GM19351 (cell line): ENCODE data around the gene TCF3.

ENCODE experiments used
- ATAC-seq: cut with Tn5 transposase; IDR thresholded peaks from one replicate; pipeline ENCODE4 v1.9.1; 2021; ENCODE audit warnings: mild to moderate bottlenecking, moderate library complexity; ENCODE audit not compliant: unreplicated experiment

TCF3 gene

GRCh38 chr19:1567848-1568227 lies 84.6 kb downstream of the TCF3 start:
- no peak for ATAC-seq

GRCh38 chr19:1567116-1567847 lies 85.1 kb downstream of the TCF3 start:
- no peak for ATAC-seq

GRCh38 chr19:1566392-1567115 lies 85.9 kb downstream of the TCF3 start:
- ATAC-seq: no peak

- ATAC-seq: no peak
Measured at GRCh38 chr19:1563251-1563650, 89.2 kb downstream of the TCF3 start.

GRCh38 chr19:1561236-1561842 lies 91.1 kb downstream of the TCF3 start:
- ATAC-seq: no peak

GRCh38 chr19:1560286-1560882 lies 92.0 kb downstream of the TCF3 start:
- ATAC-seq: no peak
